Liver (tissue), 9 donors: ENCODE measurements around the gene SKA1. TPM values are rescaled to one million over a fixed set of nuclear protein-coding genes. Genes with fewer than 3 reads are reported as not detected.

Experiments used
- DNase-seq: peaks from one replicate; pipeline ENCODE4 v3.0.0-alpha.2; 2017; ENCODE audit warnings: low spot score
- H3K27ac ChIP-seq, 2 donors: one replicate each; pipeline ENCODE4 v1.7.0; 2013; ENCODE audit warnings: inconsistent platforms in 2 of 2, low read length in 2 of 2, control low read depth in 1 of 2, low read depth in 1 of 2, mild to moderate bottlenecking in 1 of 2
- H3K27me3 ChIP-seq, 4 donors: one replicate each; pipeline versions ENCODE4 v1.6.1 to v1.7.0; 2013; ENCODE audit warnings: low read length in 3 of 4, inconsistent platforms in 1 of 4, mild to moderate bottlenecking in 1 of 4, moderate library complexity in 1 of 4; ENCODE audit not compliant: control insufficient read depth in 4 of 4, insufficient read depth in 4 of 4
- H3K36me3 ChIP-seq, 4 donors: one replicate each; pipeline versions ENCODE4 v1.6.1 to v1.7.0; 2013; ENCODE audit warnings: low read length in 3 of 4, mild to moderate bottlenecking in 3 of 4, low read depth in 1 of 4, moderate library complexity in 1 of 4; ENCODE audit not compliant: control insufficient read depth in 4 of 4, insufficient read depth in 3 of 4
- H3K4me1 ChIP-seq, 4 donors: one replicate each; pipeline versions ENCODE4 v1.6.1 to v1.7.0; 2013; ENCODE audit warnings: low read length in 3 of 4, mild to moderate bottlenecking in 3 of 4, moderate library complexity in 1 of 4; ENCODE audit not compliant: control insufficient read depth in 4 of 4, insufficient read depth in 4 of 4
- H3K4me3 ChIP-seq, 3 donors: one replicate each; pipeline versions ENCODE4 v1.6.1 to v1.7.0; 2013; ENCODE audit warnings: low read length in 3 of 3, control low read depth in 1 of 3, low read depth in 1 of 3, mild to moderate bottlenecking in 1 of 3
- H3K9ac ChIP-seq, 2 donors: one replicate each; pipeline ENCODE4 v1.7.0; 2013; ENCODE audit warnings: low read length in 2 of 2, mild to moderate bottlenecking in 2 of 2, moderate library complexity in 2 of 2, control low read depth in 1 of 2, low read depth in 1 of 2
- H3K9me3 ChIP-seq, 4 donors: one replicate each; pipeline versions ENCODE4 v1.6.1 to v1.7.0; 2013; ENCODE audit warnings: low read length in 3 of 4; ENCODE audit not compliant: control insufficient read depth in 4 of 4
- ATF3 ChIP-seq: IDR thresholded peaks from 2 replicates; pipeline ENCODE4 v1.6.1; 2016; ENCODE audit warnings: antibody characterized with exemption
- EGR1 ChIP-seq, 2 donors: IDR thresholded peaks; 2 replicates each; pipeline ENCODE4 v1.6.1; 2016 to 2018; ENCODE audit warnings: antibody characterized with exemption in 2 of 2, low read depth in 2 of 2
- FOXA1 ChIP-seq: IDR thresholded peaks from 2 replicates; pipeline ENCODE4 v1.6.1; 2016; ENCODE audit warnings: antibody characterized with exemption
- FOXA2 ChIP-seq: IDR thresholded peaks from 2 replicates; pipeline ENCODE4 v1.6.1; 2016; ENCODE audit warnings: antibody characterized with exemption
- HNF4A ChIP-seq, 2 donors: conservative IDR thresholded peaks; 2 replicates each; pipeline ENCODE4 v1.6.1; 2016; ENCODE audit warnings: antibody characterized with exemption in 2 of 2, mild to moderate bottlenecking in 2 of 2
- HNF4G ChIP-seq: IDR thresholded peaks from 2 replicates; pipeline ENCODE4 v1.6.1; 2016; ENCODE audit warnings: antibody characterized with exemption
- JUND ChIP-seq, 2 donors: IDR thresholded peaks; 2 replicates each; pipeline ENCODE4 v1.6.1; 2016; ENCODE audit warnings: antibody characterized with exemption in 2 of 2
- NR2F2 ChIP-seq: IDR thresholded peaks from 2 replicates; pipeline ENCODE4 v1.6.1; 2016; ENCODE audit warnings: antibody characterized with exemption
- REST ChIP-seq: IDR thresholded peaks from 2 replicates; pipeline ENCODE4 v1.6.1; 2016; ENCODE audit warnings: antibody characterized with exemption, mild to moderate bottlenecking
- RXRA ChIP-seq, 2 donors: IDR thresholded peaks; 2 replicates each; pipeline ENCODE4 v1.6.1; 2017 to 2018; ENCODE audit warnings: antibody characterized with exemption in 2 of 2, mild to moderate bottlenecking in 1 of 2
- SP1 ChIP-seq: IDR thresholded peaks from 2 replicates; pipeline ENCODE4 v1.6.1; 2018; ENCODE audit warnings: antibody characterized with exemption, mild to moderate bottlenecking
- TAF1 ChIP-seq: conservative IDR thresholded peaks from 2 replicates; pipeline ENCODE4 v1.6.1; 2016; ENCODE audit warnings: antibody characterized with exemption, mild to moderate bottlenecking
- ZBTB33 ChIP-seq: IDR thresholded peaks from 2 replicates; pipeline ENCODE4 v1.6.1; 2016; ENCODE audit warnings: antibody characterized with exemption
- WGBS: extraction: QIAGEN DNeasy Blood & Tissue Kit; methylation state at CpG from one replicate; pipeline ENCODE4 v1.1.7; 2013; 5-methylcytosine and 5-hydroxymethylcytosine counted together
- polyA plus RNA-seq, 2 donors: library from polyadenylated mRNA; stranded (reverse) in 1 of 2; unstranded in 1 of 2; fragments of 200-250 nt in 1 of 2; fragments of >200 nt in 1 of 2; fragmentation: Nextera tagmentation in 1 of 2; extraction: Ambion mirVana in 1 of 2; gene quantifications; one replicate each; pipeline versions ENCODE4 v1.2.1 to v1.2.3, GENCODE V29; 2013 to 2015
- total RNA-seq, 2 donors: library from RNA; depleted of rRNA; stranded (reverse); fragments of >200 nt; gene quantifications; one replicate each; pipeline ENCODE4 v1.2.3, GENCODE V29; 2014
- TF ChIP-seq, protein P1 (sequence below): fragments of 150-350 bp; IDR thresholded peaks from 2 replicates; pipeline ENCODE4 v1.5.1; 2017; ENCODE audit warnings: improper control_type of control experiment, low read depth, low read length; ENCODE audit not compliant: missing input control
- TF ChIP-seq, protein P2 (sequence below): IDR thresholded peaks from 2 replicates; pipeline ENCODE4 v1.6.1; 2016; ENCODE audit warnings: antibody characterized with exemption
- donor health status: healthy.
- donor health status: healthy.
- donor health status: healthy.
- donor health status: healthy.
- donor health status: healthy.

Gene SKA1
- total and polyA plus RNA-seq, 4 donors: 0.08 to 18.7 (median 0.52) TPM

DNA sequence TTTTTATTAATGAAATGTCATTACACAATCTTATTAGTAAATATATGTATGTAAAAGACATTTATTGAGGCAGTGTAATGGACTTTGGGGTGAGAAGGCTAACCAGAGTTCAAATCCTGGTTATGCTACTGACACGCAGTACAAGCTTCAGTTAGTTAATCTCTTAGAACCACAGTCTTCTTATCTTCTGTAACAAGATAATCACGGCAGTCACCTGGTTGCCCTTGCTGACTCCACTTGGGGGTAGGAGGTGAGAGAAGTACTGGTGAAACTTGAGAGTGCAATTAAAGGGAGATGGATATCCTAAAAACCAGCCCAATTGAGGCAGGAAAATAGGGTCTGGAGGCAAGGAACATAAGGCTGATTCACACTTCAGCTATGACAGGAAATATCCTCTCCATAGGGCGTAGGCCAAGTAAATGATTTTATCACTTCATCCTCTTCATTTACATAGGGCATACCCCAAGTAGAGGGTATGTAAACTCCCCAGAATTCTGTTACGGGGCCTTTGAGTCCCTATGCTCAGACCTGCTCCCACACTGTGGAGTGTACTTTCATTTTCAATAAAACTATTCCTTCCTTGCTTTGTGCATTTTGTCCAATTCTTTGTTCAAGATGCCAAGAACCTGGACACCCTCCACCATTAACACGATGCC is 21.3 kb downstream of the SKA1 start (continued):
- no peak for TF ChIP-seq ATF3

GRCh38 chr18:50397023-50397422 is 22.2 kb downstream of the SKA1 start:
- no peak overlapping the region for H3K27ac ChIP-seq
- H3K9ac ChIP-seq: no peak overlapping the region
- no peak for DNase-seq
- H3K36me3 ChIP-seq: no peaks in the 10 kb centered on the region
- WGBS: 97% methylated on average over 4 of the region's 4 CpGs
- H3K4me3 ChIP-seq: no peak overlapping the region
- no peak for TF ChIP-seq NR2F2
- TF ChIP-seq ZBTB33: no peak
- TF ChIP-seq FOXA2: no peak
- no peak for TF ChIP-seq JUND (IDR thresholded peaks at IDR 0.05)
- no peak for TF ChIP-seq TAF1
- no peak for TF ChIP-seq FOXA1
- TF ChIP-seq REST: no peak
- TF ChIP-seq HNF4G: no peak
- TF ChIP-seq, protein P1, sequence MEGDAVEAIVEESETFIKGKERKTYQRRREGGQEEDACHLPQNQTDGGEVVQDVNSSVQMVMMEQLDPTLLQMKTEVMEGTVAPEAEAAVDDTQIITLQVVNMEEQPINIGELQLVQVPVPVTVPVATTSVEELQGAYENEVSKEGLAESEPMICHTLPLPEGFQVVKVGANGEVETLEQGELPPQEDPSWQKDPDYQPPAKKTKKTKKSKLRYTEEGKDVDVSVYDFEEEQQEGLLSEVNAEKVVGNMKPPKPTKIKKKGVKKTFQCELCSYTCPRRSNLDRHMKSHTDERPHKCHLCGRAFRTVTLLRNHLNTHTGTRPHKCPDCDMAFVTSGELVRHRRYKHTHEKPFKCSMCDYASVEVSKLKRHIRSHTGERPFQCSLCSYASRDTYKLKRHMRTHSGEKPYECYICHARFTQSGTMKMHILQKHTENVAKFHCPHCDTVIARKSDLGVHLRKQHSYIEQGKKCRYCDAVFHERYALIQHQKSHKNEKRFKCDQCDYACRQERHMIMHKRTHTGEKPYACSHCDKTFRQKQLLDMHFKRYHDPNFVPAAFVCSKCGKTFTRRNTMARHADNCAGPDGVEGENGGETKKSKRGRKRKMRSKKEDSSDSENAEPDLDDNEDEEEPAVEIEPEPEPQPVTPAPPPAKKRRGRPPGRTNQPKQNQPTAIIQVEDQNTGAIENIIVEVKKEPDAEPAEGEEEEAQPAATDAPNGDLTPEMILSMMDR: no peak
- no peak for TF ChIP-seq SP1
- TF ChIP-seq RXRA (IDR thresholded peaks at IDR 0.05): no peak
- TF ChIP-seq, protein P2, sequence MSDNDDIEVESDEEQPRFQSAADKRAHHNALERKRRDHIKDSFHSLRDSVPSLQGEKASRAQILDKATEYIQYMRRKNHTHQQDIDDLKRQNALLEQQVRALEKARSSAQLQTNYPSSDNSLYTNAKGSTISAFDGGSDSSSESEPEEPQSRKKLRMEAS: no peak
- no peaks in the 10 kb centered on the region for H3K27me3 ChIP-seq
- no peaks in the 10 kb centered on the region for H3K9me3 ChIP-seq
- H3K4me1 ChIP-seq: no peaks in the 10 kb centered on the region

GRCh38 chr18:50398099-50398498 is 23.3 kb downstream of the SKA1 start:
- no peak overlapping the region for H3K9ac ChIP-seq
- no peaks in the 10 kb centered on the region for H3K27me3 ChIP-seq
- no peak overlapping the region for H3K27ac ChIP-seq
- H3K4me1 ChIP-seq: no peaks in the 10 kb centered on the region
- no peak for DNase-seq
- H3K36me3 ChIP-seq: no peaks in the 10 kb centered on the region
- WGBS: 65% methylated on average over 10 of the region's 10 CpGs
- no peaks in the 10 kb centered on the region for H3K9me3 ChIP-seq
- no peak overlapping the region for H3K4me3 ChIP-seq
- TF ChIP-seq FOXA2: no peak
- TF ChIP-seq HNF4A (conservative IDR thresholded peaks at IDR 0.05): no peak
- TF ChIP-seq SP1: no peak
- TF ChIP-seq, protein P2: no peak
- no peak for TF ChIP-seq EGR1 (IDR thresholded peaks at IDR 0.05; ENCODE audit: low read depth in 2 of 2)
- no peak for TF ChIP-seq ZBTB33
